ENCODE measurements around the gene HOMER2. TPM values are rescaled to one million over a fixed set of nuclear protein-coding genes. Genes with fewer than 3 reads are reported as not detected.

The HOMER2 gene
- total and polyA plus RNA-seq, 2 of the 13 experiments (the other 11 are each of a cell fraction or from before 2014, with no cell fraction given) = 12.9 to 14.1 TPM

GRCh38 chr15:82848241-82848993, 104.1 kb downstream of the HOMER2 start:
- Histone ChIP-seq H3K36me3 (replicated peaks in 1 of 2; ENCODE audit: control insufficient read depth in 1 of 2, insufficient read depth in 2 of 2, low read length in 2 of 2) (no peaks in the 10 kb centered on the region), H3K4me1 (ENCODE audit: insufficient read depth, low read length) (peaks cover 19% of the 10 kb centered on the region), H3K27me3 (ENCODE audit: control insufficient read depth in 1 of 2, insufficient read depth in 2 of 2, low read length in 2 of 2) (no peaks in the 10 kb centered on the region; a peak in 1 of 5 replicates), H3K4me2 (ENCODE audit: low read depth, low read length) (no peak overlapping the region), H4K20me1 (ENCODE audit: insufficient read depth, low read length) (no peaks in the 10 kb centered on the region), H3K9ac (ENCODE audit: insufficient read depth, low read depth, low read length) (no peak overlapping the region), H3K79me2 (ENCODE audit: insufficient read depth, low read length) (no peaks in the 10 kb centered on the region), H2AFZ (ENCODE audit: low read length) (no peak overlapping the region), H3K9me3 (ENCODE audit: low read length) (no peaks in the 10 kb centered on the region), H3K27ac (ENCODE audit: extremely low read length, insufficient read depth, low read length) (no peak overlapping the region), H3K4me3 (replicated peaks in 1 of 3; ENCODE audit: insufficient read depth in 1 of 3, low read depth in 2 of 3, low read length in 3 of 3) (no peak overlapping the region)
- intact Hi-C loops (cut with micrococcal nuclease; ENCODE audit: unreplicated experiment) = no loop called here
- no TSS peak for BruUV-seq (replicated peaks)
- no peak for FAIRE-seq
- CTCF ChIA-PET (ENCODE audit: low intra/inter-chr PET ratio, low total read pairs) = interaction anchor here (1.8 to 2.2 kb wide), 2 partner anchors 152 to 163 kb away, joined by 7 to 17 read pairs; partner anchors contain the start of gene C15orf40
- DNase-seq (ENCODE audit: low spot score) = no peak
- ATAC-seq = no peak
- TF ChIP-seq ZNF616 (CRISPR knock-in tag; IDR thresholded peaks at IDR 0.05; ENCODE audit: low read depth) (no peak), CEBPG (CRISPR knock-in tag; IDR thresholded peaks at IDR 0.05) (no peak), HNRNPH1 (optimal IDR thresholded peaks at IDR 0.05; ENCODE audit: low read depth, low read length) (no peak), ZNF724P (CRISPR knock-in tag; IDR thresholded peaks at IDR 0.05; ENCODE audit: borderline replicate concordance) (no peak), ZSCAN9 (CRISPR knock-in tag; IDR thresholded peaks at IDR 0.05; ENCODE audit: borderline replicate concordance) (no peak), DBP (CRISPR knock-in tag; IDR thresholded peaks at IDR 0.05; ENCODE audit: not compliant biosample characterization) (no peak), AGO2 (optimal IDR thresholded peaks at IDR 0.05; ENCODE audit: low read depth, low read length) (no peak), PCBP2 (optimal IDR thresholded peaks at IDR 0.05; ENCODE audit: low read depth, low read length, poor library complexity, severe bottlenecking) (no peak), MXD3 (CRISPR knock-in tag; IDR thresholded peaks at IDR 0.05) (no peak), FOXK1 (CRISPR knock-in tag; IDR thresholded peaks at IDR 0.05; ENCODE audit: borderline replicate concordance, low read depth) (no peak), MAX (IDR thresholded peaks at IDR 0.05) (no peak), TCF7L2 (IDR thresholded peaks at IDR 0.05; ENCODE audit: low read depth, low read length) (no peak)
- POLR2A ChIA-PET = interaction anchor here (1.1 to 1.2 kb wide), 2 partner anchors 98 to 163 kb away, joined by 3 read pairs; partner anchors contain the start of gene C15orf40
- WGBS (ENCODE audit: low lambda C conversion rate) = 80% methylated on average over 3 of the region's 9 CpGs
- in situ Hi-C loops (cut with HindIII; ENCODE audit: extremely low pct_ligation_motif_present, low pct_unique_long_range_greater_than_20kb) = no loop called here
